Omental fat pad (tissue), 4 donors: ENCODE data around the gene UBE2J1. TPM values are rescaled to one million over a fixed set of nuclear protein-coding genes. Genes with fewer than 3 reads are reported as not detected.
"Not testable (repeated sequence)": the region's sequence is repeated elsewhere in the genome, so short reads cannot be mapped to it uniquely, and the experiment has no call there.

Source experiments
- ATAC-seq: fragments of 150-250 bp; one replicate; pipeline ENCODE4 v1.9.1; 2016; ENCODE audit warnings: mild to moderate bottlenecking, moderate library complexity; ENCODE audit not compliant: low FRiP score
- DNase-seq: peaks from one replicate; pipeline ENCODE4 v3.0.0-alpha.2; 2019; ENCODE audit warnings: low spot score
- CTCF ChIP-seq, 3 donors: fragments of 450-650 bp; IDR thresholded peaks; one replicate each; pipeline ENCODE4 v1.5.1; 2016 to 2017; ENCODE audit warnings: antibody characterized with exemption in 3 of 3, mild to moderate bottlenecking in 3 of 3, moderate library complexity in 2 of 3
- total RNA-seq, 4 donors: library from RNA; depleted of rRNA; stranded (reverse); fragments of >200 nt; gene quantifications; one replicate each; pipeline ENCODE4 v1.1.0, GENCODE V29; 2016

UBE2J1 gene
- total RNA-seq, 4 donors from 2014 or later = 32.3 to 62.2 (median 39.8) TPM

- TF ChIP-seq CTCF (IDR thresholded peaks at IDR 0.05) = no peak
- ATAC-seq (no peak), DNase-seq (no peak)
These were observed 50.8 kb downstream of the UBE2J1 start for GRCh38 chr6:89301586-89302194.

- ATAC-seq = no peak
- no peak for DNase-seq
- no peak for TF ChIP-seq CTCF (IDR thresholded peaks at IDR 0.05)
These were observed 53.1 kb downstream of the UBE2J1 start for GRCh38 chr6:89299466-89299850.

- peak; percentile 57 for ATAC-seq
- DNase-seq = no peak
- TF ChIP-seq CTCF (IDR thresholded peaks at IDR 0.05) = no peak
These were observed 53.6 kb downstream of the UBE2J1 start for GRCh38 chr6:89298680-89299465.

GRCh38 chr6:89297695-89298351 lies 54.7 kb downstream of the UBE2J1 start:
- no peak for TF ChIP-seq CTCF (IDR thresholded peaks at IDR 0.05)
- ATAC-seq (peak; percentile 75), DNase-seq (peak; percentile 49)

GRCh38 chr6:89295981-89296380 lies 56.5 kb downstream of the UBE2J1 start:
- no peak for ATAC-seq
- TF ChIP-seq CTCF (IDR thresholded peaks at IDR 0.05) = no peak
- no peak for DNase-seq

GRCh38 chr6:89295116-89295515 lies 57.4 kb downstream of the UBE2J1 start:
- not testable (repeated sequence) for DNase-seq, ATAC-seq

GRCh38 chr6:89291256-89291819 lies 61.2 kb downstream of the UBE2J1 start:
- ATAC-seq = no peak
- no peak for DNase-seq
- no peak for TF ChIP-seq CTCF (IDR thresholded peaks at IDR 0.05)
